Stimulated activated CD8-positive, alpha-beta memory T cell treated with anti-CD3 and anti-CD28 coated beads, Interleukin-4, amount 100 ng/mL, for 24 hours (primary cell): Measurements from ENCODE around the gene ANAPC1.
"Not testable (repeated sequence)": the region's sequence is repeated elsewhere in the genome, so short reads cannot be mapped to it uniquely, and the experiment has no call there.

Experiments
- DNase-seq: peaks from one replicate; pipeline ENCODE4 v3.0.0-alpha.2; 2020; ENCODE audit warnings: low read depth

Gene ANAPC1

GRCh38 chr2:111883661-111884591, at the start of gene ANAPC1:
TSS of gene ANAPC1 (minus strand) at chr2:111884193. CDS start at chr2:111880825, 3,368 bp downstream.
- DNase-seq, result peak; percentile 80

DNA sequence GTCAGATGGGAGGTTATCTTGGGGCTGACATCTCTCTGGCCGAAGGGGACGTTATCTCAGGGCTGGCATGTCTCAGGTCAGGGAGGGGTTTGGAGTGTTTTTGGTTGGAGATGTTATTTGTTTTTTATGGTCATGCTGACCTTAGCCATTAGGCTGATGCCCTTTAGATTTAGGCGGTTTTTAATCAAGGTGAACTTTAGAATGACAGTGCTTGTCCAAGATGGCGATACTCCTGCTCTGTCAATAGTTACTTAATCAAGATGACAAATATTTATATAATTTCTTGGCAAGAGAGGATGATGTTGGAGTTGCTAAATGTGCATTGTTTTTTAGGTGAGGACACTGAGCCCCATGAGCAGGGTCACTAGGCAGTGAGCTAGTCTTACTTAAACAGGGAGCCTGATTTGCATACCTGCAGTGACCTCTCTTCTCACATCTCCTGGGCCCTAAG, 48.9 kb upstream of the ANAPC1 start:
- DNase-seq, result no peak

DNA sequence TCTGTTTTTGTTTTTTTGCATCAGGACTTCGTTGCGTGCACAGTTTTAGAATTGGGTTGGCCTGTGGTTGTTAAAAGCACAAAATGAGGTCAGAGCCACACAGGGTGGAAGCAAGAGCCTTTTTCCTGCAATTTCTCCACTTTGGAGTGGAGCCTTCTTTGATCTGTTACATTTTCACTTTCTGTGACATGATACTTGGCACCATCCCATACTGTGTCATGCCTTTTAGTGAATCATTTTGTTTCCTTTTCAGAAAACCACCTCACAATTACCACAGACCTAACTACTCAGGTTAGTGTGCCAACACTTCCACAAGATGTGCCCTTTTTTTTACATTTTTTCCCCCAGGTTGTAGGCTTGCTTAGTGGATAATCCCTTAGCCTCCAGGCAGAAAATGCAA, 46.9 kb upstream of the ANAPC1 start:
- no peak for DNase-seq

DNA sequence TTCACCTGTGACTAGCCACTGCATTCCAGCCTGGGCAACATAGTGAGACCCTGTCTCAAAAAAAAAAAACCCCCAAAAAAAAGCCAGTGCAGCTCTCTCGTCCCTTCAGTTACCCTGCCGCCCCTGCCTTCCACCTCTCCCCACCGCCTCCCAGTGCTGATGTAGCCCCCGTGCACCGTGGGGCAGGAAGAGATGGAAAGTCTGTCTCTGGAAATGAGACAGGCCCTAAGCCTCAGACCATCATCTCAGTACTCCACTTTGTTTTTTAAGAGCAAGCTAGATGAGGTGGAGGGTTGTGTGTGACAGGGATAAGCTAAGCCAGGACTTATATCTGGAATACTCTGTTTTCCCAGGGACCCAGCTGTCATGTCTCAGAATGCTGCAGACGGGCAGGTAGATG, 46.4 kb upstream of the ANAPC1 start:
- no peak for DNase-seq

GRCh38 chr2:111927723-111928122, 43.7 kb upstream of the ANAPC1 start:
- no peak for DNase-seq

DNA sequence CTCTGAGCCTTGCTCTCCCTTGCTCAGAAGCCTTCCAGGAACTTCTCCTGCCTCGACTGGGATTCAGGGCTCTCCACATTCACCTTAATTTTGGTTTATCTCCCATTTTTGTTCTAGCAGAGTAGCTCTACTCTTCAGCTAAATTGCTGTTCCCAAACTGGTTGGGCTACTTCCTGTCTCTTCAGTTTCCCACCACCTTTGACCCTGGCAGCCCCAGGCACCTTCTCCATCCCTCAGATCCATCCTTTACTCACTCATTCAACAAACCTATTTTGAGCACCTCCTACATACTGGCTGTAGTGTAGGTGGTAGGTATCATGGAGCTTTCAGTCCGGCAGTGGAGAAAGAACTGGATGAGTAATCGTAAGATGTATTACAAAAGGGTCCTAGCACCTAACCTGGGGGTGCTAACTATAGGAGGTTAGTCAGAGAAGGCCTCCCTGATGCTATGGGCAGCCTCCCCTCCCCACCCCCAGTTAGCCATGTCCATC, 40.7 kb upstream of the ANAPC1 start:
- no peak for DNase-seq

- no peak for DNase-seq
These were observed 39.3 kb upstream of the ANAPC1 start for GRCh38 chr2:111923276-111923804.

- DNase-seq, result no peak
These were observed 36.0 kb upstream of the ANAPC1 start for GRCh38 chr2:111919794-111920608.

DNA sequence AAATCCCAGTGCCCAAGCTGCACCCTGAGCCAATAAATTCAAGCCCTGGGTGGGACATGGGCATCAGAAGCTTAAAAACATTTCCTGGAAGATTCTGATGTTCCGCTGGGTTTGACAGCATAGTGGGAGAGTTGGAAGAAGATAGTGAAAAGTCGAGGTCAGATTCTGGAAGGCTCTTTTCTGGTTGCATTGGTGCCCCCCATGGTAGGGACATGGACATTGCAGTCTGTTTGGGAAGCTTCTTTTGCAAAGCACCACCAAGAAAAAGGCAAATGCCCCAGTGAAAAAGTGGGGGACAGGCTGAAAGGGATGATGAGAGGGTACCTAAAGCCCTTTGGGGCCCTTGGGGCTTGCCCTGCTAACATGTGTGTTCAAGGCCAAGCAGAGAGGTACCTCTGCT, 35.4 kb upstream of the ANAPC1 start:
- DNase-seq, result no peak

DNA sequence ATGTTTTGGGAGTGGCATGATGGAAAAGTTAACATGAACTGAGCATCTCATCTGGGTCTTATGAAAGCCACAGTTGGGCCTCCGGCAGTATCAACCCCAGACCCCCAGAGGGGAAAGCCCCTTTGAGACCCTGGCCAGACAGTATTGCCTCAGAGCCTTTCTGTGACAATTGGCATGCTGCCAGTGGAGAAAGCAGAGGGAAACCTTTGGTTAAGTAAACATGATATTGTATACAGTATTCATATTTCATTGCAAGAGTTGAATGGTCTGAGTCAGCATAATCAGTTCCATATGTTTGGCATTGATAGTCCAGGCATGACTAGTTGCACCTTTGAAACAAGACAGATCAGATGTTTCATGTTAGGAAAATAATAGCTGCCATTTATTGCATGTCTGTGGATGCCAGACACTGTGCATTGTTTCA, 34.4 kb upstream of the ANAPC1 start:
- no peak for DNase-seq

DNA sequence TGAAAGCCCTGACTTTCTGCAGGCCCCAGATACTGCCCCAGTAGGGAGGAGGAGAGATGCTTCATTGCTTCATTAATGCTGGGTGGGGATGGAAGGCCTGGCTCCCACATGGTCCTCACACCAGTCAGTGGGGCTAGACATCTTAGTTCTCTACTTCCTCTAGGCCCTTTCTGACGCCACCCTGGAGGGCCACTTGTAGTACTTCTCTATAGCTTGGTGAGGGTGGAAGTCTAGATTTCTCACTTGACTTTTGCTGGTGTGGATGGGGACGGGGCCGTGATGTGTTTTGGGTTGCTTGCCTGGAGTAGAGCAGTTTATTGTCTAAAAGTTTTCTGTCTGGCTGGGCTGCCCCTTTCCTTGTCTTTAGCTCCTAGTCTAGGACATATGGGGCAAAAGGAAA, 33.1 kb upstream of the ANAPC1 start:
- DNase-seq, result no peak

DNA sequence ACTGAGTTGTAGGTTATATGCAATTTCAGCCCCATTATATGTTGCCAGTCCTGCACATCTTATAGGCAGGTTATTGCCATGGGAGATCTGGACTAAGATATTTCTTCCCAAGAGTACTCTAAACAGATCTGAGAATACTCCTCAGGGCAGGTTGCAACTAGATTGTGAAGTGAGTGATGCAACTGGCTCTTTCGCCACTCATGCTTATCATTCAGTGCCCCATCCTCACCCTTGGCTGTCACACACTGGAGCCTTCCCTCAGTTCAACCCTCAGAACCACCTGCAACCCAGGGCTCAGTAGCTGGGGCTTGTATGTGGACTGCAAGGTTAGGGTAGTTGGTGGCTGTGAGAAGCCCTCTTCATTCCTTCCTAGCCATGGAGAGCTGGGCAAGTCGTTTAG, 28.6 kb upstream of the ANAPC1 start:
- DNase-seq, result no peak

DNA sequence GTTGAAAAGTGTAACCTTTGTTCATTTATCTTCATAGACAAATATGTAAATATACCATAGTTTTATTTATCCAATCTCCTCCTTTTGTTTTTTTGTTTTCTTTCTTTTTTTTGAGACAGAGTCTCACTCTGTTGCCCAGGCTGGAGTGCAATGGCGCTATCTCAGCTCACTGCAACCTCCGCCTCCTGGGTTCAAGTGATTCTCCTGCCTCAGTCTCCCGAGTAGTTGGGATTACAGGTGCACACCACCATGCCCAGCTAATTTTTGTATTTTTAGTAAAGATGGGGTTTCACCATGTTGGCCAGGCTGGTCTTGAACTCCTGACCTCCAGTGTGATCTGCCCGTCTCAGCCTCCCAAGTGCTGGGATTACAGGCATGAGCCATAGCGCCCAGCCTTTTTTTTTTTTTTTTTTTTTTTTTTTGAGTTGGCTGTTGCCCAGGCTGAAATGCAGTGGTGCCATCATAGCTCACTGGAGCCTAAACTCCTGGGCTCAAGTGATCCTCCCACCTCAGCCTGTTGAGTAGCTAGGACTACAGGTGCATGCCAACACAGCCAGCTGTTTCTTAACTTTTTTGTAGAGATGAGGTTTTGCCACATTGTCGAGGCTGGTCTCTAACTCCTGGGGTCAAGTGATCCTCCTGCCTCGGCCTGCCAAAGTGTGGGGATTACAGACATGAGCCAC, 27.4 kb upstream of the ANAPC1 start:
- DNase-seq, result not testable (repeated sequence)

GRCh38 chr2:111910609-111911277, 26.8 kb upstream of the ANAPC1 start:
- no peak for DNase-seq

- not testable (repeated sequence) for DNase-seq
These were observed 26.0 kb upstream of the ANAPC1 start for GRCh38 chr2:111909997-111910396.

- DNase-seq, result no peak
These were observed 25.1 kb upstream of the ANAPC1 start for GRCh38 chr2:111909079-111909478.

- no peak for DNase-seq
These were observed 24.6 kb upstream of the ANAPC1 start for GRCh38 chr2:111908578-111908977.

GRCh38 chr2:111905990-111906735, 22.2 kb upstream of the ANAPC1 start:
- DNase-seq, result no peak

- not testable (repeated sequence) for DNase-seq
These were observed 21.5 kb upstream of the ANAPC1 start for GRCh38 chr2:111905475-111905869.

DNA sequence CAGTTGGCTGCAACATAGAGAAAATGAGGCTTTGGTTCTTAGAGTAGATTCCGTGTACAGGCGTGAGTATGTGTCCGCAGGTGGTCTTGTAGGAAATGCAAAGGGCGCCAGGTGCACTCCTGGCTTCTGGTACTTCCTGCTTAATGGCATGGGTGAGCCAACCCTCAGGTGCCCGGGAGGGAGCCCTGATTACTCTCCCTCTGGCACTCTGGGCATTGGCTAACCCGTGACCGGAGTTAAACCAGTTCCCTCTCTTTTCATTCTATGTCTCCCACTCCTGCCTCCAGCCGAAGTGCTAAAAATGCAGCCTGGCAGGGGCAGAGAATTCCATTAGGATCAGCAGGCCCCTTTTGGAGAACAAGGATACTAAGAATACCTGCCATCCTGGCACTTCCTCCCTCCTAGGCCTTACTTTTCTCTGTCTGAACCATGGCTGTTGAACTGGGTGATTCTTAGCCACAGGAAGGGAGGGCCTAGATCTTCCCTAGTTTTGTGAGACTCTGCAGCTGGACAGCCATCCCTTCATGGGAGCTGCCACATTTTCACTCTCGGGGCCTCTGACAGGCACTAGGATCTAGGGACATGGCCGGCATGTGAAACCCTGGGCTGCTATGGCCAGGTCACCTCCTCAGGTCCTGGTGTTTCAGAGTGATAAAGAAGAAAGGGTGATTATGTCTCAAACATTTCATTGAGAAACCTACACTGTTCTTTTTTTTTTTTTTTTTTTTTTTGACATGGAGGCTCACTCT, 20.9 kb upstream of the ANAPC1 start:
- DNase-seq, result no peak
